Activated CD4-positive, alpha-beta T cell treated with anti-CD3 and anti-CD28 coated beads for 24 hours (primary cell): ENCODE measurements around the gene SUPT5H.
A peak's percentile ranks its signal among the peaks of the same experiment; 100 is the strongest.

Source experiments
- DNase-seq, 2 donors: peaks; one replicate each; pipeline ENCODE4 v3.0.0-alpha.2; 2020; ENCODE audit warnings: low read depth in 2 of 2

SUPT5H gene

DNA sequence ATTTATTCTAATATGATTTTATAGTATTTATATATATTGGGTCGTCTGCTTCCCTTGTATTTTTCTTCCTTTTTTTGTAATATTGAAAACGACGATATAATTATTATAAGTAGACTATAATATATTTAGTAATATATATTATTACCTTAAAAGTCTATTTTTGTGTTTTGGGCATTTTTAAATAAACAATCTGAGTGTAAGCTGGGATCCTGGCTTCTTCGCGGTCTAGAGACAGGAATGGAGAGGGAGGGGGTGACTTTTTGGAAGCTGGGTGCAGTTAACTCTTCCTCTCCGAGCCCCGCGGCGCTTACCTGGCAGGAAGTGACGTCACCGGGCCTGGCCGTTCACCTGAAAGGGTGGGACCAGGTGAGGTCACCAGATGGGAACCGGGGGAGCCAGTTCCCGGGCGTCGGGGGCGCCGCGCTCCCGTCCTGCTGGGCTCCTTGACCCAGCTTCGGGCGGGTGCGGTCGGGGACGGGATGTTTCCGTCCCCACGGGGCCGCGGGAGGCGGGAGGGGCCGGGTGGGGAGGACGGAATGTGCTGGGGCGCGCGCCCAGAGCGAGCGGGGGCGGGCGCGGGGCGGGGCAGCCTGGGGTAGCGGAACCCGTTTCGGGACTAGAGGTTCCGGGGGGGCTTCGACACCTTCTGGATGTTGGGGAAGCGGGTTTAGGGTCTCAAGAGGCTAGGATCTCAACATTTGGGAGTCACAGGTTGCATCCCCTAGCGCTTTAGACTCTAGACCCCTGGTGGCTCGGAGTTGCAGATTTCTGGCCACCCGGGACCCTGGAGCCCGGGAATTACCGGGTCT is 36.0 kb upstream of the SUPT5H start:
- DNase-seq: peak; percentile 54 to 77

- no peak for DNase-seq
Observed at GRCh38 chr19:39410017-39410830, 35.2 kb upstream of the SUPT5H start.

- no peak for DNase-seq
Observed at GRCh38 chr19:39410831-39411080, 34.6 kb upstream of the SUPT5H start.

DNA sequence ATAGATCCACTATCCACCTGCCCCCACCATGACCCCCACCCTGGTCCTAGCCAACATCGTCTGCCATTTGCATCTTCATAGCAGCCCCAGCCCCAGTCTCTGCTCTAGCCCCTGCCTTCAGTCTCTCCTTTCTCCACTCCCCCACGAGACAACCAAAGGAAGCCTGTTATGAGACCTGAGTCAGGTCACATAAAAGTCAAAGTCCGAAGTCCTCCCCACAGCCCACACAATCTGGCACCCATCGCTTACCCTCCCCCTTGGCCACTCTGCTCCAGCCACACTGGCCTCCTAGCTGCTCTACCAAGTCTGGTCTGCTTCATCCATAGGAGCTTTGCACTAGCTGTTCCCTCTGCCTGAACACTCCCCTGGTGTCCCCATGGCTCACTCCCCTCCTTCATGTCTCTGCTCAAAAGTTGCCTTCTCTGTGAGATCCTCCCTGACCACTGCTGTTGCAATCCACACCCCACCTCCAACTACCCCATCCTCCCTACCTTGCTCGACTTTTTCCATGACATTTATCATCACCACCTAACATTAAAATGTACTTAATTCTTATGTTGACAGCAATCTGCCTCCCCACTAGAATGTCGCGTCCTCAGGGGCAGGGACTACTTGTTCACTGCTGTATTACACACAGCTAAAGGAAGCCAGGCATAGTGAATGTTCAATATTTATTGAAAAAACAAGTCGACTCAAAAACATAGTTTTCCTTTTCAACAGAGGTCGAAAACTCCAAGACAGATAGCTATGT is 34.1 kb upstream of the SUPT5H start:
- no peak for DNase-seq

- DNase-seq: peak; percentile 86 to 89
Observed at GRCh38 chr19:39411832-39412099, 33.6 kb upstream of the SUPT5H start.

- peak; percentile 95 to 96 for DNase-seq
Observed at GRCh38 chr19:39412100-39412866, 33.1 kb upstream of the SUPT5H start, which contains the start of gene PLEKHG2. Gene PLEKHG2, plus strand, starts transcription at chr19:39412669. Its CDS starts 1,418 bp downstream, at chr19:39414087.

GRCh38 chr19:39412867-39413271 is 32.5 kb upstream of the SUPT5H start:
- no peak for DNase-seq

DNA sequence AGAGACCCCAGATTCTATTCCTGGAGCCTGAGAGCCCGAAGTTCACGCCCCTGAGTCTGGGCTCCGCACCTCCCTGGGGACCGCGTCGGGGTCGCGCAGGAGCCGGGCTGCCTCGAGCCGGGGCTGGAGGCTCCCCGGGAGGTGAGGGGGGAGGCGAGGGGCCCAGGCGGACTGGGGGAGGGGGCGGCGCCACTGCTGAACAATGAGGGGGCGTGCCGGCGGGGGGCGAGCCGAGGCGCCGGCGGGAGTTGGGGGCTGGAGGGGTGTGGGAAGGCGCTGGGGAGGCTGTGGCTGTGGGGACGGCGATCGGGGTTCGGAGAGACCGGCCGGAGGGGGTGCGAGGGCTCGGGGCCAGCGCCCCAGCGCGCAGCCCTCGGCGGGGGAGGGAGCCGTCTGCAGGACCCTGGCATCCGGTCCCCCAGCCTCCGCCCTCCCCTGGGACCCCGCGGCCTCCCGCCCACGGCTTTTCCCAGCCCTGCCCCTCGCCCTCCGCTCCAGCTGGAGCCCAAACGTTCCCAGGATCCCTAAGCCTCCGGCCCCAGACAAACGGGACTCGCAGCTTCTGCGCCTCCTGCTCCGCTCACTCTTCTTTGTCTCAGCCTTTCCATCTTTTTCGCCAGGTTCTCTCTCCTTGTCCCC is 32.0 kb upstream of the SUPT5H start:
- no peak for DNase-seq

DNA sequence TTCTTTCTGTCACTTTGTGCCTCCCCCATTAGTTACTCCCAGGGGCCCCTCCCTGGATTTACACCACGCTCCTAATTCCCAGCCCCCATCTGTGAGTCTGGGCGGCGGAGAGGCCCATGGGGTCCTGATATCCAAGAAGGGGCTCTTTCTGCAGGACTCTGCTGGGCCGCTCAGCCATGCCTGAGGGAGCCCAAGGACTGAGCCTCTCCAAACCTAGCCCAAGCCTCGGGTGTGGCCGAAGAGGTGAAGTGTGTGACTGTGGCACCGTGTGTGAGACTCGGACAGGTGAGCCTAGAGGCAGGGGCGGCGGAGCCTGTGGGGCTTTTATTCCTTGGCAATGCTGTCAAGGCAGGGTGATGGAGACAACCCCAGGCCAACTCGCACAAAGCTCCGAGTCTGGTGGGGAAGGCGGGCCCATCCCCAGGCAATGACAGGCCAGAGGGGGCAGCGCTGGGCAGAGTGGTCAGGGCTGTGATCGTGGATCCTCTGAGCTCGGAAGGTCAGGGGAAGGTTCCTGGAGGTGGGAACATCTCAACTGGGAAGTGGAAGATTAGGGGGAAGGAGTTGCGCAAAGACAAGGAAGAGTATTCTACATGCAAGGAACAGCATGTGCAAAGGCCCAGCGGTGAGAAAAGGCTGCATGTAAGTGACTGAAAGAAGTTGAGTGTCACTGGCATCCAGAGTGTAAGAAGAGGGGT is 31.3 kb upstream of the SUPT5H start:
- DNase-seq: no peak

DNA sequence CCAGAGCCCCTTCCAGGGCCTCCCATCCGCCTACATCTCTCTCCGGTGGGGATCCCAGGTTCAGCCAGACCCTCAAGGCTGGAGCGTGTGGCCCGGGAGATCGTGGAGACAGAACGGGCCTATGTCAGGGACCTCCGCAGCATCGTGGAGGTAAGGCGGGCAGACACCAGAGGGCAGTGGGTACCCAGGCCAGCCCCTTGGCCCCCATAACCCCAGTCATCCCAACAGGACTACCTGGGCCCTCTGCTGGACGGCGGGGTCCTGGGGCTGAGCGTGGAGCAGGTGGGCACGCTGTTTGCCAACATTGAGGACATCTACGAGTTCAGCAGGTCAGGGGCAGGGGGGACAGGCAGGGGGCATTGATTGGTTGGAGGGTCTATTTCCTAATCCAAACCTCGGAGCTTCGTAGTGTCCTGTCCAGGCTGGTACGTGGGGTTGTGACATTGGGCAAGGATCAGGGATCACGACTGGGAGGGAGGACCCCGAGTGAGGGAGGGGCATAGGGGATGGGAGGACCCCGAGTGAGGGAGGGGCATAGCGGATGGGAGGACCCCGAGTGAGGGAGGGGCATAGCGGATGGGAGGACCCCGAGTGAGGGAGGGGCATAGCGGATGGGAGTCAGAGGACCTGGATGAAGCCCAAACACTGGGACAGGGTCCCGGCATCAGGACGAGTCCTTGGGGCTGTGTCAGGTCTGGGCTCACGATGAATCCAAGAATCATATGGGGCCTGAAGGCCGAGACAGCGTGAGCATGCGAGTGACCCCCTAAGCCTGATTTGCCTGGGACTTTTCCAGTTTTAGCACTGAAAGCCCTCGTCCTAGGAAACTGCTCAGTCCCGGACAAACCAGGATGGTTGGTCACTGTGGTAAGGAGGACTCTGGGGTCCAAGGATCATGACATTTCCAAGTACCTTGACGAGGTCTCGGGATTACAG is 30.0 kb upstream of the SUPT5H start:
- DNase-seq: no peak

GRCh38 chr19:39416152-39417120 is 28.9 kb upstream of the SUPT5H start:
- no peak for DNase-seq

DNA sequence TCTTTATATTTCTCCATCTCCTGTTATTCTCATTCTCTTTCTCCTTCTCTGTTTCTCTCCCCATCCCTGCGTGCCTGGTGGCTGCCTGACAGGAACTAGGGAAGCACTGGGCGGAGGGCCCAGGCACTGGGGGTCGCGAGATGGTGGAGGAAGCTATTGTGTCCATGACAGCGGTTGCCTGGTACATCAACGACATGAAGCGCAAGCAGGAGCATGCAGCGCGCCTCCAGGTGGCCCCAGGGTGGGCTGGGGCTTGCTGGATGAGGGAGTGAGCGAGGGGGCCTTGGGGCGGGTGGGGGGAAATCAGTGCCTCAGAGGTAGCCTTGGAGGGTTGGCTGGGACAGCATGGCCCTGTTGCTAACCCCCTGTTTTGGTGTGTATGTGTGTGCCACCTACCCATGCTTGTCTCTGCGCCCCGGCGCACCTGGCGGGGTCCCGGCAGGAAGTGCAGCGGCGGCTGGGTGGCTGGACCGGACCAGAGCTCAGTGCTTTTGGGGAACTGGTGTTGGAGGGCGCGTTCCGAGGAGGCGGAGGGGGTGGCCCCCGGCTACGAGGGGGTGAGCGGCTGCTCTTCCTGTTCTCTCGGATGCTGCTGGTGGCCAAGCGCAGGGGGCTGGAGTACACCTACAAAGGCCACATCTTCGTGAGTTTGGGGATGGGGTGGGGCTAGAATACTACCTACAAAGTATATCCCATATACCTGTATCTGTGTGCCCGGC is 27.8 kb upstream of the SUPT5H start:
- no peak for DNase-seq

- no peak for DNase-seq
Observed at GRCh38 chr19:39419003-39419402, 26.4 kb upstream of the SUPT5H start.

DNA sequence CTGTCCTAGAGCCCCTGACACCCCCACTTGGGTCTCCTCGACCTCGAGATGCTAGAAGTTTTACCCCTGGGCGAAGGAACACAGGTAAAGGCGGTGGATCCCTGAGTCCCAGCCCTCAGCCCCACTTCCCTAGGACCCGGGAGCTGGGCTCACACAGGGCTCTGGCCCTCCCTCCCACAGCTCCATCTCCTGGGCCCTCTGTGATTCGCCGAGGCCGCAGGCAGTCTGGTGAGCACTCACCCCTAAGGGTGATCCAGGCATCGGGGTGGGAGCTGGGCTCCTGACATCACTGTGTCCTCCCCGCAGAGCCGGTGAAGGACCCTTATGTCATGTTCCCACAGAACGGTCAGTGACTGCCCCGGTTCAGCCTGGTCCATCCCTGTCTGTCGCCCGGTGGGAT is 24.6 kb upstream of the SUPT5H start:
- DNase-seq: no peak

- no peak for DNase-seq
Observed at GRCh38 chr19:39422020-39422419, 23.4 kb upstream of the SUPT5H start.

DNA sequence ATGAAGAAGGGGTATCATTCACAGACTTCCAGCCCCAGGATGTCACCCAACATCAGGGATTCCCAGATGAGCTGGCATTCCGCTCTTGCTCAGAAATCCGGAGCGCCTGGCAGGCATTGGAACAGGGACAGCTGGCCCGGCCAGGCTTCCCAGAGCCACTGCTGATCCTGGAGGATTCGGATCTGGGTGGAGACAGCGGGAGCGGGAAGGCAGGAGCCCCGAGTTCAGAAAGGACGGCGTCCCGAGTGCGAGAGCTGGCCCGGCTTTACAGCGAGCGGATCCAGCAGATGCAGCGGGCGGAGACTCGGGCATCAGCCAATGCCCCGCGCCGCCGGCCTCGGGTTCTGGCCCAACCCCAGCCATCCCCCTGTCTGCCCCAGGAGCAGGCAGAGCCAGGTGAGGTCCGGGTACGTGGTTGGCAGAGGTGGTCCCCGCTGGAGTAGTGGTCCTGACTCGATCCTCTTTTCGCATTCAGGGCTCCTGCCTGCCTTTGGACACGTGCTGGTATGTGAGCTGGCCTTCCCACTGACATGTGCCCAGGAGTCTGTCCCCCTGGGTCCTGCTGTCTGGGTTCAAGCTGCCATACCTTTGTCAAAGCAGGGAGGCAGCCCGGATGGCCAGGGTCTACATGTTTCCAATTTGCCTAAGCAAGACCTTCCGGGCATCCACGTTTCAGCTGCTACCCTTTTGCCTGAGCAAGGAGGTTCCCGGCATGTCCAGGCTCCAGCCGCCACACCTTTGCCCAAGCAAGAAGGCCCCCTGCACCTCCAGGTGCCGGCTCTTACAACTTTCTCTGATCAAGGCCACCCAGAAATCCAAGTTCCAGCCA is 21.9 kb upstream of the SUPT5H start:
- no peak for DNase-seq

DNA sequence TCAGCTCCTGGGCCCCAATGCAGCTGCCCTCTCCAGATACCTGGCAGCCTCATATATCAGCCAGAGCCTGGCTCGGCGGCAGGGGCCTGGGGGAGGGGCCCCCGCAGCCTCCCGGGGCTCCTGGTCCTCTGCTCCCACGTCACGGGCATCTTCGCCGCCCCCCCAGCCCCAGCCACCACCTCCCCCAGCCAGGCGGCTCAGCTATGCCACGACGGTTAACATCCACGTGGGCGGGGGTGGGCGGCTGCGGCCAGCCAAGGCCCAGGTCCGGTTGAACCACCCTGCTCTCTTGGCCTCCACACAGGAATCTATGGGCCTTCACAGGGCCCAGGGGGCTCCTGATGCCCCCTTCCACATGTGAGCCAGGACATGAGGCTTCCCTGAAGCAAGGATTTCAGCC is 20.4 kb upstream of the SUPT5H start:
- no peak for DNase-seq
